PC-3 (cell line): ENCODE results near the gene C19orf81. TPM values are rescaled to one million over a fixed set of nuclear protein-coding genes. Genes with fewer than 3 reads are reported as not detected.

Source experiments
- ATAC-seq: fragments of 200-7000 bp; cut with Tn5 transposase; 2 replicates; pipeline ENCODE4 v1.9.1; 2020; ENCODE audit warnings: mild to moderate bottlenecking, moderate library complexity
- BruUV-seq: library from RNA; stranded (reverse); fragments of 400-500 nt; replicated peaks from 2 replicates; lab custom pipeline; 2021; lab: Mats Ljungman, UMichigan
- CTCF ChIA-PET: fragments of 300-600 bp; sonication (Branson Sonifier 250); formaldehyde crosslinking; loops from one replicate; lab custom pipeline; 2022; ENCODE audit warnings: antibody characterized with exemption; lab: Charles Lee
- POLR2A ChIA-PET: fragments of 300-600 bp; sonication (Branson Sonifier 250); formaldehyde crosslinking; loops from one replicate; lab custom pipeline; 2022; ENCODE audit warnings: antibody characterized with exemption; ENCODE audit not compliant: unreplicated experiment; lab: Charles Lee
- DNase-seq: peaks from one replicate; pipeline ENCODE4 v3.0.0-alpha.2; 2015
- H2AFZ ChIP-seq: fragments of 300-600 bp; sonication (generic); 2 replicates; pipeline ENCODE4 v1.6.0; 2016; ENCODE audit warnings: antibody characterized with exemption, low read length
- H3F3A ChIP-seq: fragments of 300-600 bp; sonication (generic); one replicate; pipeline ENCODE4 v1.6.0; 2017; ENCODE audit warnings: antibody characterized with exemption, low read length, control low read depth, mild to moderate bottlenecking; ENCODE audit not compliant: unreplicated experiment
- H3K27ac ChIP-seq: fragments of 300-600 bp; sonication (generic); 2 replicates; pipeline ENCODE4 v1.5.1; 2016; ENCODE audit warnings: mild to moderate bottlenecking, low read length
- H3K27me3 ChIP-seq: fragments of 300-600 bp; sonication (generic); 2 replicates; pipeline ENCODE4 v1.6.1; 2016; ENCODE audit warnings: low read length, mixed read lengths
- H3K36me3 ChIP-seq: fragments of 300-600 bp; sonication (generic); 2 replicates; pipeline ENCODE4 v1.6.1; 2016; ENCODE audit warnings: low read depth, mixed run types, low read length, mixed read lengths
- H3K4me1 ChIP-seq: fragments of 300-600 bp; sonication (generic); 2 replicates; pipeline ENCODE4 v1.5.1; 2016; ENCODE audit warnings: low read length; ENCODE audit not compliant: insufficient read depth
- H3K4me2 ChIP-seq: fragments of 300-600 bp; sonication (generic); 2 replicates; pipeline ENCODE4 v1.6.0; 2016; ENCODE audit warnings: low read length
- H3K4me3 ChIP-seq: fragments of 300-600 bp; sonication (generic); 2 replicates; pipeline ENCODE4 v1.5.1; 2016; ENCODE audit warnings: mild to moderate bottlenecking, low read length, mixed read lengths
- H3K79me2 ChIP-seq: fragments of 300-600 bp; sonication (generic); 2 replicates; pipeline ENCODE4 v1.6.1; 2017; ENCODE audit warnings: low read length, mixed read lengths
- H3K9ac ChIP-seq: fragments of 300-600 bp; sonication (generic); 2 replicates; pipeline ENCODE4 v1.6.0; 2016; ENCODE audit warnings: mild to moderate bottlenecking, low read length
- H3K9me2 ChIP-seq: fragments of 300-600 bp; sonication (generic); replicated peaks from 2 replicates; pipeline ENCODE4 v1.6.1; 2016; ENCODE audit warnings: mixed run types, low read length, mixed read lengths
- H3K9me3 ChIP-seq: fragments of 300-600 bp; sonication (generic); 2 replicates; pipeline ENCODE4 v1.6.1; 2016; ENCODE audit warnings: low read length, mixed read lengths
- H4K20me1 ChIP-seq: fragments of 300-600 bp; sonication (generic); 2 replicates; pipeline ENCODE4 v1.6.1; 2016; ENCODE audit warnings: low read length, mixed read lengths
- EZH2 ChIP-seq: fragments of 300-600 bp; sonication (generic); IDR thresholded peaks from one replicate; pipeline ENCODE4 v1.6.1; 2017; ENCODE audit warnings: antibody characterized with exemption, mild to moderate bottlenecking, low read length; ENCODE audit not compliant: unreplicated experiment
- EZH2phosphoT487 ChIP-seq: fragments of 300-600 bp; sonication (generic); IDR thresholded peaks from 2 replicates; pipeline ENCODE4 v1.6.1; 2018; ENCODE audit warnings: mild to moderate bottlenecking, antibody characterized with exemption, low read length, borderline replicate concordance
- intact Hi-C: fragments of 100-400 bp; cut with micrococcal nuclease; formaldehyde crosslinking; loops from 2 replicates; pipeline ENCODE4 v1.9.0; 2023
- total RNA-seq: library from RNA; depleted of rRNA; stranded (reverse); fragments of >200 nt; gene quantifications from 2 replicates; pipeline ENCODE4 v1.2.3, GENCODE V29; 2014
- TF ChIP-seq, protein P1 (sequence below): fragments of 300-600 bp; sonication (generic); conservative IDR thresholded peaks from 2 replicates; pipeline ENCODE4 v1.5.1; 2017; ENCODE audit warnings: antibody characterized with exemption, low read depth, mild to moderate bottlenecking, low read length

Gene C19orf81
- total RNA-seq, 1 experiment from 2014 or later: 5.7 TPM

DNA sequence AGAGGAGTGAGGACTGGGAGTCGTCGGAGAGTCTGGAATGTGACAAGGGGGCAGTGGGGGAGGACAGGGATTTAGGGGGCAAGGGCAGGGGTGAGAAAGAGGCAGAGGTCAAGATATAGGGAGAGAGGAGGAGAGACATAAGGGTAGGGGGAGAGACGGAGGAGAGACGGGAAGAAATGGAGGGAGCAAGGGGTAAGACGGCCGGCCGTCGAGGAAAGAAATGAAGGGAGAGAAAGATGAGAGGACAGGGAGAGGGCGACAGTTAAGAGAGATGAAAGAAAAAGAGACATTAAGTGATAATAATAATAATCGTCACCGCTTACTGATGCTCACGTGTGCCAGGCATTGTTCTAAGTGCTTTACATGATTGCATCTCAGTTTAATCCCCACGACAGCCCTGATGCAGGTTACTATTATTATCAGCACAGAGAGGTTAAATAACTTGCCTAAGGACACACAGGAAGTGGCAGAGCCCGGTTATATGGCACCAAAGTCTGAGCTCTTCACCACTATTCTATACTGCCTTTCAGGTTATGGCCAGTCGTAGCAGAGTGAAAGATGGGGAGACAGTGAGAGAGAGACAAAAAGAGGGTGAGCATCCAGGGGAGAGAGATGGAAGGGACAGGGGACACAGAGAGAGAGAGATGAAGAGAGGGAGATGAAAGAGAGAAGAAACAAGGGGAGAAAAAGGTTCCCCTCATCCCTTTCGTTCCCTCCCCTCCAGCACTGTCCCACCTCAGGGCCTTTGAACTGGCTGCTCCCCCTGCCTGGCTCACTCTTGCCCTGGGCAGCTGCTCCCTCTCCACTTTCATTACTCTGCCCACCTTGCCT, 13.6 kb downstream of the C19orf81 start:
- POLR2A ChIA-PET: no interaction called here
- CTCF ChIA-PET: interaction anchor here (0.6 kb wide), 1 partner anchor 55 kb away, joined by 3 read pairs; no protein-coding TSS in a partner anchor
- peaks cover 8% of the 10 kb centered on the region for H3K4me1 ChIP-seq
- H3K4me3 ChIP-seq: no peak overlapping the region
- no peaks in the 10 kb centered on the region for H3K9me3 ChIP-seq
- TF ChIP-seq EZH2: no peak
- H3K79me2 ChIP-seq: no peaks in the 10 kb centered on the region
- H3K27me3 ChIP-seq: peaks cover 12% of the 10 kb centered on the region
- no peak for ATAC-seq
- no peaks in the 10 kb centered on the region for H3K36me3 ChIP-seq
- H3K9me2 ChIP-seq: no peaks in the 10 kb centered on the region
- BruUV-seq: no TSS peak
- no peak overlapping the region for H3K4me2 ChIP-seq
- no peak overlapping the region for H3K27ac ChIP-seq
- DNase-seq: no peak
- no peaks in the 10 kb centered on the region for H4K20me1 ChIP-seq
- H2AFZ ChIP-seq: no peak overlapping the region
- H3F3A ChIP-seq: no peaks in the 10 kb centered on the region
- intact Hi-C loops: no loop called here
- no peak overlapping the region for H3K9ac ChIP-seq

DNA sequence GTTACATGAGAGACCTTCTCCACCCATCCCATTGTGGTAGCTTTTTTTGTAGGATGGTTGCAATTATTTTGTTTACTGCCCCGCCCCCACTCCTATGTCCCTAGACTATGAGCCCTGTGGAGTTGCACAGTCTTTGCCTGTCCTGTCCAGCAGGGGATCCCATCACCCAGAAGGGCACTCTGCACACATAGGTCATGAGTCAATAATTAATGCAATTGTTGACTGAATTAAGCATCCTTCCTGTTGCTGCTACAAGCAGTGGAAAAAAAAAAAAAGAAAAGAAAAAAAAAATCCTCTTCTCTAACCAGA, 14.2 kb downstream of the C19orf81 start:
- no peak overlapping the region for H3K4me3 ChIP-seq
- intact Hi-C loops: no loop called here
- no peaks in the 10 kb centered on the region for H3K9me2 ChIP-seq
- ATAC-seq (peak; percentile 53), DNase-seq (peak; percentile 54)
- H3K4me2 ChIP-seq: no peak overlapping the region
- no peaks in the 10 kb centered on the region for H4K20me1 ChIP-seq
- H3K36me3 ChIP-seq: no peaks in the 10 kb centered on the region
- TF ChIP-seq EZH2: no peak
- TF ChIP-seq, protein P1, sequence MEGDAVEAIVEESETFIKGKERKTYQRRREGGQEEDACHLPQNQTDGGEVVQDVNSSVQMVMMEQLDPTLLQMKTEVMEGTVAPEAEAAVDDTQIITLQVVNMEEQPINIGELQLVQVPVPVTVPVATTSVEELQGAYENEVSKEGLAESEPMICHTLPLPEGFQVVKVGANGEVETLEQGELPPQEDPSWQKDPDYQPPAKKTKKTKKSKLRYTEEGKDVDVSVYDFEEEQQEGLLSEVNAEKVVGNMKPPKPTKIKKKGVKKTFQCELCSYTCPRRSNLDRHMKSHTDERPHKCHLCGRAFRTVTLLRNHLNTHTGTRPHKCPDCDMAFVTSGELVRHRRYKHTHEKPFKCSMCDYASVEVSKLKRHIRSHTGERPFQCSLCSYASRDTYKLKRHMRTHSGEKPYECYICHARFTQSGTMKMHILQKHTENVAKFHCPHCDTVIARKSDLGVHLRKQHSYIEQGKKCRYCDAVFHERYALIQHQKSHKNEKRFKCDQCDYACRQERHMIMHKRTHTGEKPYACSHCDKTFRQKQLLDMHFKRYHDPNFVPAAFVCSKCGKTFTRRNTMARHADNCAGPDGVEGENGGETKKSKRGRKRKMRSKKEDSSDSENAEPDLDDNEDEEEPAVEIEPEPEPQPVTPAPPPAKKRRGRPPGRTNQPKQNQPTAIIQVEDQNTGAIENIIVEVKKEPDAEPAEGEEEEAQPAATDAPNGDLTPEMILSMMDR: peak; percentile 59
- no peak overlapping the region for H3K27ac ChIP-seq
- POLR2A ChIA-PET: no interaction called here
- peaks cover 17% of the 10 kb centered on the region for H3K27me3 ChIP-seq
- H3K79me2 ChIP-seq: no peaks in the 10 kb centered on the region
- no TSS peak for BruUV-seq
- no peaks in the 10 kb centered on the region for H3F3A ChIP-seq
- no peaks in the 10 kb centered on the region for H3K9me3 ChIP-seq
- CTCF ChIA-PET: interaction anchor here (0.6 kb wide), 2 partner anchors 36 to 56 kb away, joined by 3 to 8 read pairs; no protein-coding TSS in a partner anchor
- H3K4me1 ChIP-seq: peaks cover 7% of the 10 kb centered on the region
- no peak overlapping the region for H3K9ac ChIP-seq
- H2AFZ ChIP-seq: no peak overlapping the region

DNA sequence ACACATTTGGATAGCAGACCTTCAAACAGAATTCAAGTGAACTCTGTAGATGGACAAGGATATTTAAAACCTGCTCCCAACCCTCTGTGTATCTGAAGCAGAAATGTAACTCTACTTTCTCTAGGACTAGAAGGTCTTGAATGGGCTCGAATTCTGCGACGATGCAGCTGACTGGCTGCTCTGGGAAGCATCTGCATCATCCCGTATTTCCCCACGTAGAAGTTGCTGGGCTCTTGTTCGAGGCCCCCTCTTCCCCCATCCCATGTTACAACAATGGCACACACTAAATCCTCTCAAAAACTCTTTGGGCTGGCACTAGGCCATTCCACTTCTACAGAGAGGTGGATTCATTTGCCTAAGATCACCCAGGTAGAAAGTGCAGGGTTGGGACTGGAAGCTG, 15.0 kb downstream of the C19orf81 start:
- no peaks in the 10 kb centered on the region for H3K79me2 ChIP-seq
- no peaks in the 10 kb centered on the region for H3F3A ChIP-seq
- H3K4me1 ChIP-seq: 0 out of 2 replicates have a peak, but pooled peaks cover 1% of the 10 kb centered on the region
- H3K9me3 ChIP-seq: no peaks in the 10 kb centered on the region
- H3K27me3 ChIP-seq: peaks cover 24% of the 10 kb centered on the region
- no peaks in the 10 kb centered on the region for H3K9me2 ChIP-seq
- intact Hi-C loops: no loop called here
- H3K9ac ChIP-seq: no peak overlapping the region
- CTCF ChIA-PET: interaction anchor here (0.6 kb wide), 1 partner anchor 35 kb away, joined by 8 read pairs; no protein-coding TSS in a partner anchor
- H4K20me1 ChIP-seq: no peaks in the 10 kb centered on the region
- H2AFZ ChIP-seq: no peak overlapping the region
- POLR2A ChIA-PET: no interaction called here
- no peak for DNase-seq
- no peak for ATAC-seq
- no peak overlapping the region for H3K4me2 ChIP-seq
- H3K27ac ChIP-seq: no peak overlapping the region
- BruUV-seq: no TSS peak
- H3K36me3 ChIP-seq: no peaks in the 10 kb centered on the region
- TF ChIP-seq EZH2phosphoT487 (no peak), EZH2 (no peak)
- TF ChIP-seq, protein P1: no peak
- H3K4me3 ChIP-seq: no peak overlapping the region
